GM23248 (cell line): ENCODE data around the gene AMFR. TPM values are rescaled to one million over a fixed set of nuclear protein-coding genes. Genes with fewer than 3 reads are reported as not detected.

Source experiments
- DNase-seq: peaks from one replicate; pipeline ENCODE4 v3.0.0-alpha.2; 2015
- H2AFZ ChIP-seq: fragments of 200-600 bp; sonication (generic); 2 replicates; pipeline ENCODE4 v1.6.1; 2016; ENCODE audit warnings: antibody characterized with exemption
- H3F3A ChIP-seq: fragments of 200-600 bp; sonication (generic); 2 replicates; pipeline ENCODE4 v1.6.1; 2016; ENCODE audit warnings: mild to moderate bottlenecking, antibody characterized with exemption, mixed run types; ENCODE audit not compliant: insufficient read depth
- H3K27ac ChIP-seq: fragments of 200-600 bp; sonication (generic); 2 replicates; pipeline ENCODE4 v1.5.1; 2016; ENCODE audit warnings: mild to moderate bottlenecking
- H3K27me3 ChIP-seq: fragments of 200-600 bp; sonication (generic); replicated peaks from 2 replicates; pipeline ENCODE4 v1.6.1; 2016; ENCODE audit warnings: mild to moderate bottlenecking; ENCODE audit not compliant: insufficient read depth
- H3K36me3 ChIP-seq: fragments of 200-600 bp; sonication (generic); 2 replicates; pipeline ENCODE4 v1.6.1; 2016; ENCODE audit warnings: low read depth, mild to moderate bottlenecking
- H3K4me1 ChIP-seq: fragments of 200-600 bp; sonication (generic); 2 replicates; pipeline ENCODE4 v1.6.1; 2016; ENCODE audit warnings: mild to moderate bottlenecking; ENCODE audit not compliant: insufficient read depth
- H3K4me2 ChIP-seq: fragments of 200-600 bp; sonication (generic); one replicate; pipeline ENCODE4 v1.6.1; 2016; ENCODE audit warnings: mild to moderate bottlenecking; ENCODE audit not compliant: unreplicated experiment
- H3K4me3 ChIP-seq: fragments of 200-600 bp; sonication (generic); 2 replicates; pipeline ENCODE4 v1.5.1; 2016; ENCODE audit warnings: mild to moderate bottlenecking
- H3K79me2 ChIP-seq: fragments of 200-600 bp; sonication (generic); 2 replicates; pipeline ENCODE4 v1.6.1; 2016; ENCODE audit warnings: mild to moderate bottlenecking; ENCODE audit not compliant: insufficient read depth
- H3K9ac ChIP-seq: fragments of 200-600 bp; sonication (generic); 2 replicates; pipeline ENCODE4 v1.6.1; 2016; ENCODE audit warnings: mild to moderate bottlenecking
- H3K9me2 ChIP-seq: fragments of 200-600 bp; sonication (generic); 2 replicates; pipeline ENCODE4 v1.6.1; 2016; ENCODE audit warnings: mixed run types, mild to moderate bottlenecking, moderate library complexity; ENCODE audit not compliant: insufficient read depth
- H3K9me3 ChIP-seq: fragments of 200-600 bp; sonication (generic); one replicate; pipeline ENCODE4 v1.6.1; 2017; ENCODE audit warnings: low read depth
- H4K20me1 ChIP-seq: fragments of 200-600 bp; sonication (generic); 2 replicates; pipeline ENCODE4 v1.6.0; 2016; ENCODE audit not compliant: insufficient read depth
- EZH2 ChIP-seq: fragments of 200-600 bp; sonication (generic); IDR thresholded peaks from 2 replicates; pipeline ENCODE4 v1.6.1; 2018; ENCODE audit warnings: antibody characterized with exemption, mild to moderate bottlenecking; ENCODE audit not compliant: insufficient read depth, poor library complexity, severe bottlenecking
- EZH2phosphoT487 ChIP-seq: fragments of 200-600 bp; sonication (generic); IDR thresholded peaks from 2 replicates; pipeline ENCODE4 v1.6.1; 2018; ENCODE audit warnings: antibody characterized with exemption, moderate library complexity, mild to moderate bottlenecking, low read depth; ENCODE audit not compliant: insufficient read depth
- WGBS, 2 experiments: methylation state at CpG; one replicate each; pipeline ENCODE4 v1.1.6; 2015 to 2017; ENCODE audit warnings: low lambda C conversion rate in 2 of 2, low coverage in 1 of 2; ENCODE audit errors: missing lambda C conversion rate in 2 of 2; 5-methylcytosine and 5-hydroxymethylcytosine counted together
- in situ Hi-C: fragments of 300-500 bp; cut with MboI; formaldehyde crosslinking; loops from 2 replicates; pipeline ENCODE4 v1.15.0; 2020
- polyA plus RNA-seq: library from polyadenylated mRNA; unstranded; fragments of >200 nt; fragmentation: Nextera tagmentation; extraction: Ambion mirVana; gene quantifications from 2 replicates; pipeline ENCODE4 v1.2.1, GENCODE V29; 2016
- total RNA-seq: library from RNA; depleted of rRNA; stranded (reverse); fragments of >200 nt; shearing (Covaris generic); gene quantifications from 2 replicates; pipeline ENCODE4 v1.2.3, GENCODE V29; 2014

The AMFR gene
- total and polyA plus RNA-seq, 2 experiments from 2014 or later, result 26.6 to 205 TPM

DNA sequence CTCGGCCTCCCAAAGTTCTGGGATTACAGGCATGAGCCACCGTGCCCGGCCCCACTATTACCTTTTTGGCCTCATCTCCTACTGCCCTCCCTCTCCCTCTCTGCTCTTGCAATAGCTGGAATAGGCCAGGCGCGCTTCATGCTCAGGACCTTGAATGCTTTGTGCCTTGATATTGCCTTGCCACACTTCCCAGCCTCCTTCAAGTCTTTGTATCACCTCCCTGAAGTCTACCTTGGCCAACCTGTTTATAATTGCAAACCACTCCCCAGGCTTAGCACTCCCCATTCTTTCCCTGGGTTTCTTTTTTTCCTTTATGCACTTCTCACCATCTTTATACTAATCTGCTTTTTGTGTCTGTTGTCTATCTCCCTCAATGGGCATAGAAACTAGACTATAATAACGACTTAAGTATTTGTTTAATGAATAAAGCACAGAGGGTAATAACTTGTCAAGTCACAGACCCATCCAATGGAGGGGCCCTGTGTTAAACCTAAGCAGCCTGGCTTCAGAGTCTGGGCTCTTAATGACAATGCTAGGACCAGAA, 32.7 kb upstream of the AMFR start:
- Histone ChIP-seq H3K4me3 (no peak overlapping the region), H2AFZ (no peak overlapping the region), H4K20me1 (no peaks in the 10 kb centered on the region), H3K36me3 (peaks cover 62% of the 10 kb centered on the region), H3K4me2 (no peak overlapping the region), H3K27me3 (no peaks in the 10 kb centered on the region), H3K79me2 (peaks cover 55% of the 10 kb centered on the region), H3K4me1 (peaks cover 2% of the 10 kb centered on the region; the same call in 1 of the 2 replicates), H3K9me2 (no peaks in the 10 kb centered on the region), H3K9me3 (no peaks in the 10 kb centered on the region), H3F3A (no peaks in the 10 kb centered on the region), H3K9ac (no peak overlapping the region), H3K27ac (no peak overlapping the region)
- DNase-seq, result no peak
- in situ Hi-C loops, result no loop called here
- TF ChIP-seq EZH2phosphoT487, result no peak
- no peak for TF ChIP-seq EZH2
- WGBS, 2 experiments, result 96 to 97% methylated on average over 6 of the region's 6 CpGs

DNA sequence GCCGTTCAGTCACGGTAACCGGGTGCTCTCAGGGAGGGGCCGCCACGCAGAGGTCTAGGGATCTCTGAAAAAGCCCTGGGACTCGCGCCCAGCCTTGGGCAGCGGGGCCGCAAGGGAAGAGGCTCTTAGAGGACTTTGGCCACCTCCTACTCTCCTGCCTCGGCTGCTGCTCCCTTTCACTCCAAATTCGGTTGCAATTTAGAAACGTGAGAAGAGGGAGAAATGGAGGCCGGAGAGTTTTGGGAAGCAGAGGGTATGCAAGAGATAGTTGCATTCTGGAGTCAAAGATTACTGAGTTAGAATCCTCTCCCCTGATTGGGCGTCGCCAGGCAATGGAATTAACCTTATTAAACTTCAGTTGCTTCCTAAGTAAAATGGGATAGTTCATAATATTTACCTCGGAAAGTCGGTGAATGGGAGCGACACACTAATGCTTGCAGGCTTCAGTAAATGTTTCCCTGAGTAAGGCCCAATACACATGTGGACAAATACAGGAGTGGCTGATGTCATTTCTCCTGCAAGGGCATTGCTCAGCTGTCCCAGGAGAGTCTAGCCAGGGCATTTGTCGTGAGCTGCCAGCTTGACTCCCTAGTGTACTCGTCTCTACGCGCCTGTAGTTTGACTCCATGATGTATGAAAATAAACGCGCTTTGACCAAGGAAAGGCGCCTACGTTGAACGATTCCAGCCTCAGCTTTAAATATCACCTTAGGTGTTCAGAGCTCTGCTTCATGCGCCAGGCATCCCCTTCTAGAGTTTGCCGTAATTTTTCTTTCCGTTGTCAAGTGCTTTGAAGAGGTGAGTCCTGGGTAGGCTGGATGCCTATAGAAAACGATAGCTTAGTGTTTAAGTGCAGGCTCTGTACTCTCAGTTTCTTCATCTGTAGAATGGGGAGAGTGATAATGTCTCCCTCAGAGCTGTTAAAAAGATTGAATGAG, 26.7 kb upstream of the AMFR start:
- Histone ChIP-seq H3K9ac (peak overlapping the region; percentile 92), H3F3A (peaks cover 12% of the 10 kb centered on the region; the same call in 1 of the 2 replicates)
- WGBS, 2 experiments, result 13 to 14% methylated on average over 31 of the region's 31 CpGs

DNA sequence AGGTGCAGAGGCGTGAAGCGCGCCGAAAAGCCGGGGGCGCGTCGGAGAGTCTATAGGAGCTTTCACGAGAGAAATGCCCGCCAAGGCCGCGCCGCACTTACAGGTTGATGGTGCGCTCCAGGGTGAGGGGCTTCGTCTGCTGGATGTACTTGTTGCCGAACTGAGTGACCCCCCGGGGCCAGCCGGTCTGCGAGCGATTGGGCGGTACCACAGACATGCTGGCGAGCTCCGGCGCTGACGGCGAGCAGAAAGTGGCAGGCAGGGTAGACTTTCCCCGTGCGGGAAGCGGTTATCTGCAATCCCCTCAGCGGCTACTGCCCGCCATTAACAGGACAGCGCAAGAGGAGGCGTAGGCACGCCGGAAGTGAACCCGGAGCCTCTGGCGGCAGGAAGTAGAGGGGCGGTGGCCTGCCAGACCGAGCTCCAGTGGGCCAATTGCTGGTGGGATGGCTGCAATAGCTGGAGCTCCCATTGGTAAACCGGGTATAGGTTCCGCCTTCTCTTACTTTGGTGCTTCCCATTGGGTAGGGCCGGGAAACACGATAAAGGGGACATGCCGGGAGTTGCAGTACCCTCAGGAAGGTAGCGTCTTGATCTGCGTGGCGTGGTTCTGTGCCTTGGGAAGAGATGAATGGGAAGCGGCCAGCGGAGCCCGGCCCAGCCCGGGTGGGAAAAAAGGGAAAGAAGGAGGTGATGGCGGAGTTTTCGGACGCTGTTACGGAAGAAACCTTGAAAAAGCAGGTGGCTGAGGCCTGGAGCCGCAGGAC, 25.8 kb upstream of the AMFR start, which contains the start of the genes NUDT21 and OGFOD1:
TSS of gene NUDT21 (minus strand) at position 347 of the 767 bp plus-strand sequence. CDS start at position 217, 130 bp downstream.
TSS of gene OGFOD1 (plus strand) at position 569 of the 767 bp plus-strand sequence. CDS start at position 628, 59 bp downstream.
- Histone ChIP-seq H4K20me1 (peaks cover 5% of the 10 kb centered on the region; the same call in 1 of the 2 replicates), H3K4me3 (peak within 1 kb of the TSS; percentile 92), H3K9me2 (no peaks in the 10 kb centered on the region), H3K4me2 (peak within 1 kb of the TSS; percentile 95), H3F3A (peaks cover 12% of the 10 kb centered on the region; the same call in 1 of the 2 replicates), H3K79me2 (peaks cover 93% of the 10 kb centered on the region), H2AFZ (peak within 1 kb of the TSS; percentile 91), H3K9me3 (no peaks in the 10 kb centered on the region), H3K4me1 (peaks cover 28% of the 10 kb centered on the region), H3K9ac (peak within 1 kb of the TSS; percentile 92), H3K27ac (peak within 1 kb of the TSS; percentile 89), H3K27me3 (no peaks in the 10 kb centered on the region), H3K36me3 (peaks cover 32% of the 10 kb centered on the region)
- no peak for TF ChIP-seq EZH2phosphoT487
- DNase-seq, result peak; percentile 99
- WGBS, 2 experiments, result 0 to 1% methylated on average over 55 of the region's 56 CpGs
- in situ Hi-C loops, result no loop called here

More for the DNA sequence above, 26.7 kb upstream of the AMFR start:
- H2AFZ ChIP-seq, result peak overlapping the region; percentile 82
- peak overlapping the region; percentile 83 for H3K4me2 ChIP-seq
- peaks cover 33% of the 10 kb centered on the region for H3K36me3 ChIP-seq
- TF ChIP-seq EZH2phosphoT487 (no peak), EZH2 (no peak)
- peak overlapping the region; percentile 92 for H3K4me3 ChIP-seq
- H4K20me1 ChIP-seq, result peaks cover 5% of the 10 kb centered on the region; the same call in 1 of the 2 replicates
- in situ Hi-C loops, result no loop called here
- no peaks in the 10 kb centered on the region for H3K27me3 ChIP-seq
- peaks cover 27% of the 10 kb centered on the region for H3K4me1 ChIP-seq
- peaks cover 93% of the 10 kb centered on the region for H3K79me2 ChIP-seq
- no peaks in the 10 kb centered on the region for H3K9me2 ChIP-seq
- peak; percentile 82 for DNase-seq
- no peaks in the 10 kb centered on the region for H3K9me3 ChIP-seq
- H3K27ac ChIP-seq, result peak overlapping the region; percentile 89
